Small intestine (tissue), 7 donors: Measurements from ENCODE around the gene ATP8B3. TPM values are rescaled to one million over a fixed set of nuclear protein-coding genes. Genes with fewer than 3 reads are reported as not detected.

Experiments used
- DNase-seq, 2 donors: peaks; one replicate each; pipeline versions ENCODE4 v3.0.0 to v3.0.0-alpha.2; 2013
- FAIRE-seq: peaks from 2 replicates; lab custom pipeline; 2012; peaks lifted over from hg19 to GRCh38; lab: Jason Lieb, UNC
- H3K27ac ChIP-seq, 3 donors: one replicate each; pipeline ENCODE4 v1.5.1; 2013; ENCODE audit warnings: low read length in 2 of 3, mild to moderate bottlenecking in 2 of 3, control low read depth in 1 of 3, inconsistent platforms in 1 of 3, low read depth in 1 of 3, moderate library complexity in 1 of 3
- H3K27me3 ChIP-seq, 3 donors: one replicate each; pipeline ENCODE4 v1.6.1; 2013; ENCODE audit warnings: low read length in 3 of 3, inconsistent platforms in 1 of 3; ENCODE audit not compliant: control insufficient read depth in 3 of 3, insufficient read depth in 3 of 3
- H3K36me3 ChIP-seq, 3 donors: one replicate each; pipeline ENCODE4 v1.6.1; 2013; ENCODE audit warnings: low read length in 3 of 3, inconsistent platforms in 1 of 3, low read depth in 1 of 3, mild to moderate bottlenecking in 1 of 3, moderate library complexity in 1 of 3; ENCODE audit not compliant: control insufficient read depth in 3 of 3, insufficient read depth in 2 of 3
- H3K4me1 ChIP-seq, 3 donors: one replicate each; pipeline ENCODE4 v1.6.1; 2013; ENCODE audit warnings: low read length in 2 of 3, inconsistent platforms in 1 of 3, low read depth in 1 of 3, mild to moderate bottlenecking in 1 of 3, moderate library complexity in 1 of 3; ENCODE audit not compliant: control insufficient read depth in 3 of 3, insufficient read depth in 2 of 3
- H3K4me3 ChIP-seq, 3 donors: one replicate each; pipeline ENCODE4 v1.5.1; 2013; ENCODE audit warnings: low read length in 3 of 3, control low read depth in 1 of 3, inconsistent platforms in 1 of 3, low read depth in 1 of 3, mild to moderate bottlenecking in 1 of 3, moderate library complexity in 1 of 3
- H3K9me3 ChIP-seq, 2 donors: one replicate each; pipeline ENCODE4 v1.6.1; 2013; ENCODE audit warnings: low read depth in 1 of 2, low read length in 1 of 2; ENCODE audit not compliant: control insufficient read depth in 2 of 2, insufficient read depth in 1 of 2
- WGBS, 3 donors: extraction: QIAGEN DNeasy Blood & Tissue Kit; methylation state at CpG; one replicate each; pipeline ENCODE4 v1.1.7; 2013; 5-methylcytosine and 5-hydroxymethylcytosine counted together
- polyA plus RNA-seq, 4 donors: library from polyadenylated mRNA; stranded (reverse) in 3 of 4; unstranded in 1 of 4; fragments of 200-250 nt in 3 of 4; fragments of 120-200 nt in 1 of 4; gene quantifications; one replicate each; pipeline versions ENCODE4 v1.2.1 to v1.2.3, GENCODE V29; 2013
- donor health status: healthy with polysubstance abuse.
- donor health status: control.
- donor health status: control.
- donor health status: Bipolar disorder and iron deficiency.
- donor health status: healthy.

Gene ATP8B3
- polyA plus RNA-seq, 4 donors: 0.45 to 0.52 (median 0.47) TPM; not detected in 1

DNA sequence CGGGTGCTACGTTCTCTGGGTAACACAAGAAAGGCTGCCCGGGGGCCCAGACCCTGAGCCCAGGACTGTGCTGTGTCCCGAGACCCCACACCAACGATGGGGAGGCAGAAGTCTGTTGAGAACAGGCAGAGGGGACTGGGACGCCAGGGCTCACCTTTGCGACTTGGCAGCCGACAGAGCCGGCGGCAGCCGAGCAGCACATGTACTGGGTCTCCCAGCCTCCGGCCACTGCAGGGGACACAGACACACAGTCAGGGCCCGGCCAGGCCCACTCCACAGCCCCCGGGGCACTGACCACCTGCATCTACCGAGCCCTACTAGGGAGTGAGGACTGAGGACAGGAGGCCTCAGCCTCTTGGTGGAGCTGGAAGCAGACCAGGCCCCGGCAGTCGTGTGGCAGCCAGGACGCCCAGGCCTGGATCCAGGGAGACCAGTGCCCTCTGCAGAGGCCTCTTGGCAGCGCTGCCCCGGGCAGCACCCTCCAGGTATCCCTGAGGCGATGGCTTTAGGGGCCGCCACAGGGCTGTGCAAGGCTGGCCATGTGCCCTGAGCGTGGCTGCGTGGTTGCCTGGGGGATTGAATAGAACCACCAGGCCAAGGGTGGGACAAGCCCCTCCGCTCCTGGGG, 5.6 kb upstream of the ATP8B3 start:
- FAIRE-seq (no peak), DNase-seq (no peak)
- no peak overlapping the region for H3K27ac ChIP-seq
- H3K4me3 ChIP-seq: no peak overlapping the region
- peaks cover 32 to 84% (median 35%) of the 10 kb centered on the region in 3 donors for H3K36me3 ChIP-seq
- no peaks in the 10 kb centered on the region for H3K9me3 ChIP-seq
- no peaks in the 10 kb centered on the region for H3K27me3 ChIP-seq
- 90 to 93% (median 92%) methylated on average over 25 of the region's 25 CpGs for WGBS, 3 donors
- H3K4me1 ChIP-seq: peaks cover 0 to 7% (median 0%) of the 10 kb centered on the region in 3 donors

DNA sequence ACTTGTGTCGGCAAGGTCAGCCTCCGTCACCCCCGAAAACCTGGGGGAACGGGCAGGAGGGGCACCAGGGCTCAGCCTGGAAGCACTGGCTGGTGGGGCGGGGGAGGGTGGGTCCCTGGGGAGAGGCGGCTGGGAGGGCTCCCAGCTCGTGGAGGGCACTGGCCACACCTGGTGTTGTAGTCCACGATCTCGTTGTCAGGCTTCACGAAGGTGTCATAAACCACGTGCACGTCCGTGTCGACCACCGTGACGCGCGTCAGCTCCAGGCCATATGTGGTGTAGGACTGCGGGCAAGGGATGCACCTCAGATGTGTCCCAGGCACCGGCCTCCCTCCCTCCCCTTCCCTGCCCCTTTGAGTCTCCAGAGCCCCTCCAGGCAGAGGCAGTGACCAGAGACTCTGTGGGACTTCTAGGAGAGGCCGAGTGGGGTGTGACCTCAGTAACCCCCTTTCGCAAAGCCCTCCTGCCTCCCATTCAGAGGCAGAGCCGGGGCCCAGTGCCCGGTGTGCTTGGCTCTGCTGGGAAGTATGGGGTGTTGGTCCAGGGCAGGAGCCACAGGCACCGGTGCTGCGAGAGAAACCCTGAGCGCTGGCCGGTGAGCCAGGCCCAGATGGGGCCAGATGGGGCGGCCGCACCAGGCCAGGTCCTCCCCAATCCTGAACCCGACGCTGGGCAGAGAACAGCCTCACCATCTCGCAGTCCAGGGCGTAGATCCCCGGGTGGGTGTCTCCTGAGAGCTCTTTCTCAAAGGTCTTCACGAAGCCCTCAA, 4.6 kb upstream of the ATP8B3 start:
- Histone ChIP-seq H3K27ac (no peak overlapping the region), H3K9me3 (no peaks in the 10 kb centered on the region), H3K27me3 (no peaks in the 10 kb centered on the region), H3K36me3 (peaks cover 30 to 74% (median 32%) of the 10 kb centered on the region in 3 donors), H3K4me3 (no peak overlapping the region), H3K4me1 (peaks cover 0 to 8% (median 3%) of the 10 kb centered on the region in 3 donors)
- no peak for DNase-seq
- FAIRE-seq: no peak
- WGBS, 3 donors: 88 to 94% (median 91%) methylated on average over 33 to 36 of the region's 36 CpGs

DNA sequence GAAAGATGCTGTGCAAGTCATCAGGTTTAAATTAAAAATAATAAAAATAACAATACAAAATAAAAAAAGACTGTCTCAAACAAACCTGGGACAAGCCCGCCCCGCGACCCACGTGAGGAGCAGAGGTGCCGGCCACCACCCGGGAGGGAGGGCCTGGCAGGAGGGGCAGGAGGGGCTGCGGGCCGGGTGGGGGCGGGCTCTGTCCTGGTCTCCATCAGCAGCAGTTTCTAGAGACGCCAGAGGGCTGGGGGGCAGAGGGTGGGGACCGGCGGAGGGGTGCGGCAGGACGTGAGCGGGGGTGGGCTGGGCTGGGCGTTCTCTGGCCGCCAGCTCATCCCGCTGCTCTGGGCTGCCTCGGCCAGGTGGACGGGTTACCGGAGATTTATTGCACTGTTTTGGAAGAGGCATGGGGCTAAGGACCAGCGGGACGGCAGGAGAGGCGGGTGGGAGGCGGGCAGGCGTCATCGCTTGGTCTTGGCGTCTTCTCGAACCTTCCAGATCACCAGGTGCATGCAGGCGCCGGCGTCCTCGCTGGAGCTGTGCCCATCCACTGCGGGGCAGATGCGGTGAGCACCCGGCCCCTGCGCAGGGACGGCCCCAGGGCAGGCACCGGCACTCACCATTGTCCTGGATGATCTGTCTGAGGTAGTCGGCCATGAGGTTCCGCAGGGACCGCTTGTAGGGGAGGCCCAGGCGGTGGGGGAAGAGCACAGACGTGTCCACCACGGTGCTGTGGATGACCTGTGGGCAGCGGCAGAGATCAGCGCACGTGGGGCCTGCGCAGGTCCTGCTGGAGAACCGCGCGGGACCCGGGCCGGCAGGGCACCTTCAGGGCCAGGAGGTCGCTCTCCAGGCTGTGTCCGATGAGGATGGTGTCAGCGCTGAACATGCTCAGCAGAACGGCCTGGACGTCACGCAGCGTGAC, 3.8 kb upstream of the ATP8B3 start:
- H3K27me3 ChIP-seq: no peaks in the 10 kb centered on the region
- peaks cover 0 to 8% (median 5%) of the 10 kb centered on the region in 3 donors for H3K4me1 ChIP-seq
- no peak overlapping the region for H3K4me3 ChIP-seq
- H3K36me3 ChIP-seq: peaks cover 28 to 67% (median 29%) of the 10 kb centered on the region in 3 donors
- no peak overlapping the region for H3K27ac ChIP-seq
- FAIRE-seq (no peak), DNase-seq (no peak)
- H3K9me3 ChIP-seq: no peaks in the 10 kb centered on the region
- WGBS, 3 donors: 91 to 95% (median 94%) methylated on average over 50 to 61 of the region's 61 CpGs

DNA sequence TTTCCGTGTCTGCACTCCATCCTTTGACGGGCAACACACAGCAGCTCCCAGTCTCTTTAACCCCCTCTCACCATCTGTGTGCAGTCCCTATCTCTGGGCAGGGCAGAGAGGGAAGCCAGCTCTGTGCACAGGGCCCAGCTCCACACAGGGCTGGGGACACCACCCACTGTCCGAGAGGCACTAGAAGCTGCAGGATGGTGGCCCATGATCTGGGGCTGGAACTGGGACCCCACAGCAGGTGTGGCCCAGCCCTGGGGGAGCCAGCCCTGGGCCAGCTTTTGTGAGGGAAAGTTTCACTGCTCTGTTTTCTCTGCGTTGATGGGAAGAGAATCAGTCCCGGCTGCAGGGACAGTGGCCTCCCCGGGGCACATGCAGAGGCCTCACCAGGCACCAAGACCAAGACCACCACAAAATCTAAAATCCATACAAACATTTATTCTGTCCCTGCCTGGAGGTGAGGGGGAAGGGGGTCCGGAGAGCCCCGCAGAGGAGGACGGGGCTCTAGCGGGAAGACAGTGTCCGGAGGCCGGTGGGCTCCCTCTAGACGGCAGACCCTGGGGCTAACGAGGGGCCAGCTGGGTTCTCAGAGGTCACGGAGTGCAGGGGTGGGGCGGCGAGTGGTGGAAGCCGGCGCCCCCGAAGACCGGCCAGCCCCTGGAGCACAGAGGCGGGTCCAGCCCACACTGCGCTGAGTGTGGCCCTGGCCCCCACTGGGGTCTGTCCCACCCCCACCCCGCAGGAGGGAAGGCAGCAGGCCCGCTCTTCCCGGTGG, 2.9 kb upstream of the ATP8B3 start:
- no peaks in the 10 kb centered on the region for H3K9me3 ChIP-seq
- WGBS, 3 donors: 88 to 94% (median 90%) methylated on average over 19 to 26 of the region's 26 CpGs
- no peak overlapping the region for H3K4me3 ChIP-seq
- peaks cover 26 to 59% (median 28%) of the 10 kb centered on the region in 3 donors for H3K36me3 ChIP-seq
- no peak overlapping the region for H3K27ac ChIP-seq
- peaks cover 0 to 8% (median 5%) of the 10 kb centered on the region in 3 donors for H3K4me1 ChIP-seq
- FAIRE-seq: no peak
- H3K27me3 ChIP-seq: no peaks in the 10 kb centered on the region
- no peak for DNase-seq

DNA sequence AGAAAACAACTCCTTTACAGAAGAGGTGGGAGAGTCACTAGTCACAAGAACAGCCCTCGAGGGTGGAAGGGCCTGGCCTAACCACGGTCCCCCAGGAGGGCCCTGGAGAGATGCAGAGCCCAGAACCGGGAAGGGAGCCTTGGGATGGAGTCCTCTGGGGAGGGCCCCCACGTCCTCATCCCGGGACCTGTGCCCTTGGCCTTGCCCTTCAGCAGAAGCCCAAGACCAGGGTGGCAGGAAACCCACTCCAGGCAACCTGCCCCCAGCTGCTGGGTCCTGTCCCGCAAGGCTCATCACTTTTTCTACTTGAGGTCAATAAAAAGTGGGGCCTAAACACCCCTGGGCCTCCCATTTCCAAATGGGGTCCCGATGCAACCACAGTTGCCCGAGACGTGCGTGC, 2.3 kb upstream of the ATP8B3 start:
- WGBS, 3 donors: 78 to 83% (median 82%) methylated on average over 10 of the region's 10 CpGs
- Histone ChIP-seq H3K4me1 (peaks cover 0 to 8% (median 5%) of the 10 kb centered on the region in 3 donors), H3K4me3 (no peak overlapping the region), H3K9me3 (no peaks in the 10 kb centered on the region), H3K27ac (no peak overlapping the region), H3K36me3 (peaks cover 20 to 52% (median 25%) of the 10 kb centered on the region in 3 donors), H3K27me3 (peaks cover 0 to 2% (median 0%) of the 10 kb centered on the region in 3 donors)
- no peak for DNase-seq
- FAIRE-seq: no peak

DNA sequence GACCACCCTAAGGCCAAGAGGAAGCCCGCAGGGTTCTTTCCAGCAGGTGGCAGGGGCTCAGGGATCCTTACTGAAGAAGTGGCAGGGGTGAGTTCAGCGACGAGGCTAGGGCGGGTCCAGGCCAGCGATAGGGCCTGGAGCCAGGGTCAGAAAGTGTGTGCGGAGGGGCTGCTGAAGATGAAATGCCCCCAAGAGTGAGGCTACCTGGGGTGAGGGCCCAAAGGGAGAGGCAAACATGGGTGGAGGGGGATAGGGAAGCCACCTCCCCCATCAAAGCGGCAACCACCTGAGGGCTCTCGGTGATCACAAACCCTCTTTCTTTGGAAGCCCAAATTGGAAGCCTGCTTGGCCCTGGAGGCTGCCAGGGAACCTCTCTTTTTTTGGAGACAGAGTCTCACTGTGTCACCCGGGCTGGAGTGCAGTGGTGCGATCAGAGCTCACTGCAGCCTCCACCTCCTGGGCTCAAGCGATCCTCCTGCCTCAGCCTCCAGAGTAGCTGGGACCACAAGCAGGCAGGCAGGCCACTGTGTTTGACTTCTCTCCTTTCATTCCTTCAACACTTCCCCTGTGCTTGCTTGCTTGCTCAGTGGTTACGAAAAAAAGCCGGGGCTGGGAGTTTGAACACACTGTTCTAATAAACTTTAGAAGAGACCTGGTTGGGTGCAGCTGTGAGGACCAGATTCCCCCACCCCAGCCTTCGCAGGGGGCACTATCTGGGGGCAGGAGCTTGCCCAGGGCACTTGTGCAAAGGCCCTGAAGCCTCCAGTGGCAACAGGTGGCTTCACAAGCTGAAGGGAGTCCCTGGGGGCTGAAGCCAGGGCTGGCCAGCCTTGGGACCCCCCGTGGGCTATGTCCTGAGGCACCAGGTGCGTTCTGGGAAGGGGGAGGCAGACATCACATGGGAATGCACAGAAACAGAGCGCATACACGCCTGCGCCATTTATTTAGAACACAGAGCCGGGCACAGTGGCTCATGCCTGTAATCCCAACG, 1.4 kb upstream of the ATP8B3 start:
- H3K4me3 ChIP-seq: peak overlapping the region in 1 of 3 donors; percentile 35
- no peaks in the 10 kb centered on the region for H3K9me3 ChIP-seq
- peaks cover 0 to 2% (median 0%) of the 10 kb centered on the region in 3 donors for H3K27me3 ChIP-seq
- no peak overlapping the region for H3K27ac ChIP-seq
- FAIRE-seq: no peak
- 59 to 66% (median 61%) methylated on average over 20 to 21 of the region's 21 CpGs for WGBS, 3 donors
- H3K4me1 ChIP-seq: peaks cover 0 to 8% (median 5%) of the 10 kb centered on the region in 3 donors
- H3K36me3 ChIP-seq: peaks cover 12 to 43% (median 23%) of the 10 kb centered on the region in 3 donors
- DNase-seq: no peak
